Mononuclear cell (primary cell): Measurements from ENCODE around the gene SFRP4. TPM values are rescaled to one million over a fixed set of nuclear protein-coding genes. Genes with fewer than 3 reads are reported as not detected.

Experiments used
- H3K27me3 ChIP-seq: 2 replicates; pipeline ENCODE4 v1.6.0; 2011; ENCODE audit warnings: low read length, control low read depth; ENCODE audit not compliant: insufficient read depth
- H3K4me1 ChIP-seq: 2 replicates; pipeline ENCODE4 v1.5.1; 2011; ENCODE audit warnings: mild to moderate bottlenecking, low read length, control low read depth; ENCODE audit not compliant: insufficient read depth
- H3K4me3 ChIP-seq: 2 replicates; pipeline ENCODE4 v1.5.1; 2011; ENCODE audit warnings: mild to moderate bottlenecking, low read length, moderate library complexity
- H3K9me3 ChIP-seq: 2 replicates; pipeline ENCODE4 v1.5.1; 2011; ENCODE audit warnings: low read depth, mild to moderate bottlenecking, control low read depth, low read length
- total RNA-seq: library from RNA; depleted of rRNA; stranded (reverse); fragments of >200 nt; gene quantifications from one replicate; pipeline ENCODE4 v1.2.3, GENCODE V29; 2012

SFRP4 gene
- total RNA-seq, 1 donor, result not detected

- no peak overlapping the region for H3K4me3 ChIP-seq
- no peaks in the 10 kb centered on the region for H3K27me3 ChIP-seq
- peaks cover 6% of the 10 kb centered on the region for H3K9me3 ChIP-seq
- H3K4me1 ChIP-seq, result no peaks in the 10 kb centered on the region
Observed at GRCh38 chr7:37933018-37933566, 16.5 kb upstream of the SFRP4 start.

DNA sequence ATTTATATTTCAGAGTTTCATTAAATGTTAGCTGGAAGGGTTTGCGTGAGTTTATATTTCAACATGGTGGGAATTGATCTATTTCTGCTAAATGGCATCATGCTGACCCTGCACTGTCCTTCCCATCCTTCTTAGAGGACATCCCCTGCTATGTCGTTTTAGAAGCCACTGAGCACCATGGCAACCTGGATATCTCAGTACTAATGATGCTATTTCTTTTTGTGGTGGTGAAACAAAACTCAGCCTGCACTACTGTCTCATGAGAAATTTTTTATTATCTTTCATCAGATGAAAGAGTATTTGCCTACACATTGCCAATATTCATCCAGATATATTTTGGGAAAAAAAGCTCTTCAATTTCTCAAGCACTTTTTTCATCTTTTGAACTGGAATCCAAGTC, 15.9 kb upstream of the SFRP4 start:
- no peak overlapping the region for H3K4me3 ChIP-seq
- H3K9me3 ChIP-seq, result peaks cover 6% of the 10 kb centered on the region
- H3K27me3 ChIP-seq, result no peaks in the 10 kb centered on the region
- H3K4me1 ChIP-seq, result peaks cover 2% of the 10 kb centered on the region

- Histone ChIP-seq H3K27me3 (no peaks in the 10 kb centered on the region), H3K9me3 (peaks cover 9% of the 10 kb centered on the region), H3K4me1 (peaks cover 2% of the 10 kb centered on the region)
Observed at GRCh38 chr7:37930226-37930948, 13.8 kb upstream of the SFRP4 start.

GRCh38 chr7:37928878-37929277, 12.3 kb upstream of the SFRP4 start:
- Histone ChIP-seq H3K4me3 (no peak overlapping the region), H3K9me3 (peaks cover 14% of the 10 kb centered on the region), H3K27me3 (peaks cover under 1% of the 10 kb centered on the region), H3K4me1 (peaks cover 2% of the 10 kb centered on the region)

More at GRCh38 chr7:37930226-37930948, 13.8 kb upstream of the SFRP4 start:
- H3K4me3 ChIP-seq, result no peak overlapping the region

- H3K27me3 ChIP-seq, result peaks cover 3% of the 10 kb centered on the region
- H3K4me3 ChIP-seq, result no peak overlapping the region
- peaks cover 2% of the 10 kb centered on the region for H3K4me1 ChIP-seq
- peaks cover 14% of the 10 kb centered on the region for H3K9me3 ChIP-seq
Observed at GRCh38 chr7:37927773-37928444, 11.3 kb upstream of the SFRP4 start.

DNA sequence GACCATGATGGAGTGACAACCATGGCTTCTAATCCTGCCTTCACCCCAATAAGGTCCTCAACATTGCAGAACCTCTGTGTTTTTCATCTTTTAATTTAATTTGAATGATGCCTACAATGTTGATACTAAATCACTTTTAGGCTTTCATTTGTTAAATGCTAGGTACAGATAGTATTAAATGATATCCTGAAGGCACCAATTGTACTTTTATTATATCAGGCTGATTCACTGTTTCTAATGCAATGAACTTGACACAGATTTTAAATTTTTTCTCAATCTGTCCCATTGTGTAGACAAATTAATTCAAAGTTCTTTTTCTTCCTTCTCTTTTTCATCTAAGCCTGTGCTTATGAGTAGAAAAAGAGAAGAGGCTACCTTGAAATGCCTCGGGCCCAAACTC, 9.0 kb upstream of the SFRP4 start:
- H3K4me1 ChIP-seq, result peaks cover 11% of the 10 kb centered on the region
- peaks cover 14% of the 10 kb centered on the region for H3K9me3 ChIP-seq
- H3K4me3 ChIP-seq, result no peak overlapping the region
- H3K27me3 ChIP-seq, result peaks cover 14% of the 10 kb centered on the region

DNA sequence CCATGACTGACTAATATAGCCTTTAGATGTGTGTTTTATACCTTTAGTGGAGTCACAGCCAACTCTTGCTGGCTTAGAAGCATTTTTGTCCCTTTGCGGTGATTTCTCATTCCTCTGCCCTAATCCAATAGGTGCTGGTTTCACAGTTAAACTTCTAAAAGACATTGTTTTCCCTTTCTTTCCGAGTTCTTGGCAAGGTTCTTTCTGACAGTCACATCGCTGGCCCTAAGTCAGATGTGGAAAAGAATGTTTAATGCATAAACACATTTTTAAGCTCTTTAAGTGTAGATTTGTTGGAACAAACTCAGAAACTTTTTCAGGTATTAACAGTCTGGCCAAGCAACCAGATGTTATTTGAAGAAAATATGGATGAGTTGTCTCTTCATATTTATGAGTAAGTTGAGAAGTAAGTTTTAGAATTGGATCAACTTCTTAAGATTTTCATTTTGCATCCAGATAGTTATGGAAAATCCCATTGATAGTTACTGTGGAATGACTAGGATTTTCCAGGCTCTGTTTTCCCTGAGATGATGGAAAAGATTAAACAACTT, 7.9 kb upstream of the SFRP4 start:
- Histone ChIP-seq H3K4me1 (peaks cover 19% of the 10 kb centered on the region), H3K27me3 (peaks cover 23% of the 10 kb centered on the region), H3K4me3 (no peak overlapping the region), H3K9me3 (peaks cover 14% of the 10 kb centered on the region)

- peaks cover 28% of the 10 kb centered on the region for H3K27me3 ChIP-seq
- H3K4me3 ChIP-seq, result no peak overlapping the region
- H3K4me1 ChIP-seq, result peaks cover 19% of the 10 kb centered on the region
- peaks cover 14% of the 10 kb centered on the region for H3K9me3 ChIP-seq
Observed at GRCh38 chr7:37923996-37924395, 7.4 kb upstream of the SFRP4 start.

GRCh38 chr7:37921876-37922275, 5.3 kb upstream of the SFRP4 start:
- H3K4me3 ChIP-seq, result no peak overlapping the region

GRCh38 chr7:37920849-37921805, 4.5 kb upstream of the SFRP4 start:
- Histone ChIP-seq H3K4me1 (peaks cover 29% of the 10 kb centered on the region), H3K27me3 (peaks cover 55% of the 10 kb centered on the region), H3K4me3 (peak overlapping the region; percentile 38), H3K9me3 (peaks cover 12% of the 10 kb centered on the region)

More at GRCh38 chr7:37921876-37922275, 5.3 kb upstream of the SFRP4 start:
- Histone ChIP-seq H3K27me3 (peaks cover 48% of the 10 kb centered on the region), H3K4me1 (peaks cover 21% of the 10 kb centered on the region), H3K9me3 (peaks cover 14% of the 10 kb centered on the region)

DNA sequence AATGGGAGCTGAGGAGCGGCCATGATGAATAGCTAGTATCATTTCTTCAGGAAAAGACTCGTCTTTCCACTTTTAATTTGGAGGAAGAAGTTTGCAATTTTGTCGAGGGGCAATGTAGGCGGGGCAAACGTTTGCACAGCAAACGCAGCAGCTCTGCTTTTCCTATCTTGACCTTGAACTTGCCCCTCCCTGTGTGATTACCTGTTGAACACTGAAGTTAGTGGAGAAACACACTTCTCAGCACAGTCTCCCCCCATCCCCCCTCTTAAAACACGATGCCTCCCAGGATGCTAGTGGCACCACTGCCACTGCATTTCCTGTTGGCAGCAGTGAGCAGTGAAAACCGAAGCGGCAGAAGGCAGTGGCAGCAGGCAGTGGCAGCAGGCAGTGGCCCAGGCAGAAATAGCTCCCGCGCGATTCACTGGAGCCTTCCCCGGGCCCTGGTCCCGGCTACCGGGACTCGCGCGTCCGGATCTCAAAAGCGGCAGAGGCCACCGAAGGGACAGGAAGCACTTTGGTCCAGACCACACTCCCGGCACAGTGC, 3.8 kb upstream of the SFRP4 start, which contains the start of gene EPDR1:
EPDR1 (plus strand) TSS at position 336 of the 544 bp plus-strand sequence. CDS start 300 bp downstream, outside the sequence.
- Histone ChIP-seq H3K9me3 (peaks cover 5% of the 10 kb centered on the region), H3K27me3 (peaks cover 62% of the 10 kb centered on the region), H3K4me1 (peaks cover 36% of the 10 kb centered on the region), H3K4me3 (peak within 1 kb of the TSS; percentile 38)

GRCh38 chr7:37918526-37918925, 1.9 kb upstream of the SFRP4 start:
- H3K9me3 ChIP-seq, result no peaks in the 10 kb centered on the region
- peaks cover 40% of the 10 kb centered on the region for H3K4me1 ChIP-seq
- H3K27me3 ChIP-seq, result peaks cover 68% of the 10 kb centered on the region
- H3K4me3 ChIP-seq, result no peak overlapping the region

GRCh38 chr7:37916017-37916672, 472 bp downstream of the SFRP4 start:
- H3K4me3 ChIP-seq, result no peak overlapping the region
- H3K9me3 ChIP-seq, result no peaks in the 10 kb centered on the region
- peaks cover 64% of the 10 kb centered on the region for H3K27me3 ChIP-seq
- peaks cover 37% of the 10 kb centered on the region for H3K4me1 ChIP-seq

DNA sequence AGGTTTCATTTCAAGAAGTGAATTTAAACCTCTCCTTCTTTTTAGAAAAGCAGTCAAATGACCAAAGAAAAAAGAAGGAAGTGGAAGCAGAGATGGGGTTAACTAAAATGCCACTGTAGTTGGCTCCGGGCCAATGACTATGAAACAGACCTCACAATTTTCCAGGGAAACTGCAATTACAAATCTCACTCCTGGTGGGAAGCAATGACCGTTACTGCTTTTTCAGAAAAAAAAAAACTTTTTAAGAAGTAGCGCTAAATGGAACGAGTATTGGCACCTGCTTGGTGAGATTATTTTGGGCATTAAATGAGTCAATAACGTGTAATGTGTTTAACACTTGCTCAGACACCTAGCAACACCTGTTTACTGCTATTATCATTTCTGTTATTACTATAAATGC, 1.2 kb downstream of the SFRP4 start:
- Histone ChIP-seq H3K4me3 (no peak overlapping the region), H3K27me3 (peaks cover 64% of the 10 kb centered on the region), H3K9me3 (no peaks in the 10 kb centered on the region), H3K4me1 (peaks cover 30% of the 10 kb centered on the region)
